ENCODE measurements around the gene TNS1.

DNA sequence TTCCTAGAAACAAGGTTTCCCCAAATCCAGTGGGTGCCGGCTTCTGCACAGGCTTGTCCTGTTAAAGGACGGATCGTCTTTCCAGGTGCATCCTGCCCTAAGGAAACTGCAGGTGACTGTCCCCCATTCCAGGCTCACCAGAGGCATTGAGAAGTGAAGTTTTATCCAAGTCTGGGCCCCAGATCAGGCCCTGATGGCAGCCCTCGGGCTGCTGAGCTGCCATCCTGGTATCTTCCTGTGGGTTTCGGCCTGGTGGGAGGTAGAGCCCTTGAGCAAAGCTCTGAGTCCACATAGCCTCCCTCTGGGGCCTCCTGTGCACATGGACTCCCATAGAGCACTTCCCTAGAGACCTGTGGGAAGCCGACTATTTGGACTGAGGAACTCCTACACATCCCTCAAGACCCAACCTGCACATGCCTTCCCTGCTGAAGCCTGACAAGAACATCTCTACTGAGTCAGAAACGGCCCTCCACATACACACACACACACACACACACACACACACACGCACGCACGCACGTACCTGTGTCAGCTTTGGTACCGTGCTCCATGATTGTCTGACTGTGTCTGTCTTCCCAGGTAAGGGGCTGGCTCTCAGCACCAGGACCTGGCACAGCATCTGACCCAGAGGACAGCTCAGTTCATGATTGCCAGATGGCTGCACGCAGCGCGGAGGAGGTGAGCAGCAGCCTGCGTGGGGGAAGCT is 16.4 kb downstream of the TNS1 start:
- TF ChIP-seq CHD4 (IDR thresholded peaks at IDR 0.05; ENCODE audit: insufficient read depth, insufficient replicate concordance, low read depth, low read length, poor library complexity, severe bottlenecking) (no peak), STAT5B (CRISPR knock-in tag; IDR thresholded peaks at IDR 0.05) (no peak)
- TF ChIP-seq, protein P1, sequence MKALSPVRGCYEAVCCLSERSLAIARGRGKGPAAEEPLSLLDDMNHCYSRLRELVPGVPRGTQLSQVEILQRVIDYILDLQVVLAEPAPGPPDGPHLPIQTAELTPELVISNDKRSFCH (CRISPR knock-in tag; IDR thresholded peaks at IDR 0.05), result no peak
- TF ChIP-seq, protein P1 (tag; IDR thresholded peaks at IDR 0.05), result no peak
- TF ChIP-seq, protein P2, sequence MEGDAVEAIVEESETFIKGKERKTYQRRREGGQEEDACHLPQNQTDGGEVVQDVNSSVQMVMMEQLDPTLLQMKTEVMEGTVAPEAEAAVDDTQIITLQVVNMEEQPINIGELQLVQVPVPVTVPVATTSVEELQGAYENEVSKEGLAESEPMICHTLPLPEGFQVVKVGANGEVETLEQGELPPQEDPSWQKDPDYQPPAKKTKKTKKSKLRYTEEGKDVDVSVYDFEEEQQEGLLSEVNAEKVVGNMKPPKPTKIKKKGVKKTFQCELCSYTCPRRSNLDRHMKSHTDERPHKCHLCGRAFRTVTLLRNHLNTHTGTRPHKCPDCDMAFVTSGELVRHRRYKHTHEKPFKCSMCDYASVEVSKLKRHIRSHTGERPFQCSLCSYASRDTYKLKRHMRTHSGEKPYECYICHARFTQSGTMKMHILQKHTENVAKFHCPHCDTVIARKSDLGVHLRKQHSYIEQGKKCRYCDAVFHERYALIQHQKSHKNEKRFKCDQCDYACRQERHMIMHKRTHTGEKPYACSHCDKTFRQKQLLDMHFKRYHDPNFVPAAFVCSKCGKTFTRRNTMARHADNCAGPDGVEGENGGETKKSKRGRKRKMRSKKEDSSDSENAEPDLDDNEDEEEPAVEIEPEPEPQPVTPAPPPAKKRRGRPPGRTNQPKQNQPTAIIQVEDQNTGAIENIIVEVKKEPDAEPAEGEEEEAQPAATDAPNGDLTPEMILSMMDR (IDR thresholded peaks at IDR 0.05 in 2 of 3, conservative IDR thresholded peaks at IDR 0.05 in 1 of 3; ENCODE audit: insufficient read depth in 2 of 3, low read depth in 1 of 3, low read length in 3 of 3), result no peak

Measured in K562 (cell line).